Fibroblast of gingiva (primary cell): ENCODE data around the gene CYRIA.

ENCODE experiments used
- DNase-seq: peaks from one replicate; pipeline ENCODE4 v3.0.0-alpha.2; 2011; ENCODE audit warnings: low read depth

The CYRIA gene

GRCh38 chr2:16628314-16628713 is 37.3 kb downstream of the CYRIA start:
- no peak for DNase-seq

GRCh38 chr2:16626997-16627605 is 38.5 kb downstream of the CYRIA start:
- DNase-seq = no peak

GRCh38 chr2:16626497-16626896 is 39.1 kb downstream of the CYRIA start:
- DNase-seq = peak; percentile 17

GRCh38 chr2:16625759-16626158 is 39.9 kb downstream of the CYRIA start:
- no peak for DNase-seq

GRCh38 chr2:16625201-16625729 is 40.4 kb downstream of the CYRIA start:
- no peak for DNase-seq

GRCh38 chr2:16624436-16624780 is 41.2 kb downstream of the CYRIA start:
- DNase-seq = no peak

GRCh38 chr2:16623564-16624435 is 41.8 kb downstream of the CYRIA start:
- DNase-seq = no peak

- DNase-seq = no peak
These were observed 42.6 kb downstream of the CYRIA start for GRCh38 chr2:16623031-16623430.

GRCh38 chr2:16622399-16622968 is 43.1 kb downstream of the CYRIA start:
- DNase-seq = no peak

- DNase-seq = peak; percentile 13
These were observed 44.3 kb downstream of the CYRIA start for GRCh38 chr2:16621316-16621715.

GRCh38 chr2:16620590-16620989 is 45.0 kb downstream of the CYRIA start:
- no peak for DNase-seq

GRCh38 chr2:16619576-16620245 is 45.9 kb downstream of the CYRIA start:
- no peak for DNase-seq

- no peak for DNase-seq
These were observed 48.1 kb downstream of the CYRIA start for GRCh38 chr2:16617282-16618266.
